Caki2 (cell line): Measurements from ENCODE around the gene LGR4. TPM values are rescaled to one million over a fixed set of nuclear protein-coding genes. Genes with fewer than 3 reads are reported as not detected.
A peak's percentile ranks its signal among the peaks of the same experiment; 100 is the strongest.
"Not testable (repeated sequence)": the region's sequence is repeated elsewhere in the genome, so short reads cannot be mapped to it uniquely, and the experiment has no call there.

Experiments
- DNase-seq: peaks from one replicate; pipeline ENCODE4 v3.0.0-alpha.2; 2015; ENCODE audit warnings: low read depth
- in situ Hi-C: cut with HindIII; loops from 2 replicates; pipeline ENCODE4 v1.10.0; 2016; ENCODE audit warnings: low sequenced_read_pairs, low pct_unique_long_range_greater_than_20kb, mixed read lengths
- total RNA-seq: library from RNA; depleted of rRNA; stranded (reverse); fragments of >200 nt; shearing (Covaris generic); gene quantifications from 2 replicates; pipeline ENCODE4 v1.2.3, GENCODE V29; 2014; ENCODE audit warnings: low replicate concordance; rRNA removed

LGR4 gene
- 56.9 and 58.4 TPM in 2 replicates for total RNA-seq

- peak; percentile 97 for DNase-seq
- in situ Hi-C loops, result loop anchor here (25.0 kb wide), 1 partner anchor 285 kb away; no protein-coding TSS in a partner anchor
Observed at GRCh38 chr11:27472398-27473016, at the start of gene LGR4. Gene LGR4, minus strand, starts transcription at chr11:27472790. Its CDS starts 488 bp downstream, at chr11:27472302.

GRCh38 chr11:27520226-27520625, 47.6 kb upstream of the LGR4 start:
- DNase-seq, result no peak
- in situ Hi-C loops, result no loop called here

- DNase-seq, result no peak
- in situ Hi-C loops, result no loop called here
Observed at GRCh38 chr11:27518518-27518917, 45.9 kb upstream of the LGR4 start.

- in situ Hi-C loops, DNase-seq: not testable (repeated sequence)
Observed at GRCh38 chr11:27517490-27517889, 44.9 kb upstream of the LGR4 start.

GRCh38 chr11:27514558-27514957, 42.0 kb upstream of the LGR4 start:
- DNase-seq, result no peak
- in situ Hi-C loops, result no loop called here

GRCh38 chr11:27514076-27514475, 41.5 kb upstream of the LGR4 start:
- DNase-seq, result no peak
- in situ Hi-C loops, result no loop called here

- in situ Hi-C loops, result no loop called here
- no peak for DNase-seq
Observed at GRCh38 chr11:27513389-27513788, 40.8 kb upstream of the LGR4 start.

GRCh38 chr11:27512238-27512637, 39.6 kb upstream of the LGR4 start:
- DNase-seq, result no peak
- in situ Hi-C loops, result no loop called here

GRCh38 chr11:27509908-27510307, 37.3 kb upstream of the LGR4 start:
- in situ Hi-C loops, result no loop called here

GRCh38 chr11:27507557-27508322, 35.1 kb upstream of the LGR4 start:
- no peak for DNase-seq

More at GRCh38 chr11:27509908-27510307, 37.3 kb upstream of the LGR4 start:
- DNase-seq, result no peak

GRCh38 chr11:27506200-27507182, 33.9 kb upstream of the LGR4 start, which contains the start of gene LIN7C:
Gene LIN7C, minus strand, starts transcription at chr11:27506769. Its CDS starts 17 bp downstream, at chr11:27506752.
- DNase-seq, result peak; percentile 90
- in situ Hi-C loops, result no loop called here

More at GRCh38 chr11:27507557-27508322, 35.1 kb upstream of the LGR4 start:
- in situ Hi-C loops, result no loop called here

GRCh38 chr11:27505781-27506180, 33.2 kb upstream of the LGR4 start:
- in situ Hi-C loops, result no loop called here
- DNase-seq, result no peak

- DNase-seq, result no peak
- in situ Hi-C loops, result no loop called here
Observed at GRCh38 chr11:27504205-27504604, 31.6 kb upstream of the LGR4 start.

GRCh38 chr11:27501100-27501499, 28.5 kb upstream of the LGR4 start:
- in situ Hi-C loops, result no loop called here
- no peak for DNase-seq

GRCh38 chr11:27497911-27498310, 25.3 kb upstream of the LGR4 start:
- no peak for DNase-seq
- in situ Hi-C loops, result no loop called here

GRCh38 chr11:27497284-27497866, 24.8 kb upstream of the LGR4 start:
- in situ Hi-C loops, result no loop called here
- peak; percentile 26 for DNase-seq

GRCh38 chr11:27496461-27496860, 23.9 kb upstream of the LGR4 start:
- no peak for DNase-seq
- in situ Hi-C loops, result no loop called here

GRCh38 chr11:27495710-27496300, 23.2 kb upstream of the LGR4 start:
- DNase-seq, result no peak
- in situ Hi-C loops, result no loop called here
